Measurements from ENCODE around the gene CCR6. TPM values are rescaled to one million over a fixed set of nuclear protein-coding genes. Genes with fewer than 3 reads are reported as not detected.

Gene CCR6
- total and polyA plus RNA-seq, 2 of the 13 experiments (the other 11 are each of a cell fraction or from before 2014, with no cell fraction given) = 4.5 to 8.7 TPM

GRCh38 chr6:167140589-167141474, 17.9 kb downstream of the CCR6 start (continued):
- no peak for TF ChIP-seq ZFP41 (CRISPR knock-in tag; IDR thresholded peaks at IDR 0.05; ENCODE audit: borderline replicate concordance)
- no peak for TF ChIP-seq KIAA2018 (CRISPR knock-in tag; IDR thresholded peaks at IDR 0.05; ENCODE audit: borderline replicate concordance)
- peak; percentile 88; the same call in 1 of the 2 replicates for TF ChIP-seq MTA1 (CRISPR knock-in tag; IDR thresholded peaks at IDR 0.05; ENCODE audit: borderline replicate concordance)
- peak; percentile 80 for TF ChIP-seq MED1 (CRISPR knock-in tag; IDR thresholded peaks at IDR 0.05)
- no peak for TF ChIP-seq SOX6 (IDR thresholded peaks at IDR 0.05)
- no peak; the same call in none of the 2 replicates for TF ChIP-seq SOX6 (CRISPR knock-in tag; IDR thresholded peaks at IDR 0.05)
- no peak for TF ChIP-seq CAMTA2 (CRISPR knock-in tag; IDR thresholded peaks at IDR 0.05; ENCODE audit: borderline replicate concordance)
- TF ChIP-seq ZNF619 (CRISPR knock-in tag; IDR thresholded peaks at IDR 0.05) = no peak
- peak; percentile 75 for TF ChIP-seq CEBPB (IDR thresholded peaks at IDR 0.05; ENCODE audit: borderline replicate concordance, low read depth, low read length)
- no peak for TF ChIP-seq KLF12 (CRISPR knock-in tag; IDR thresholded peaks at IDR 0.05; ENCODE audit: borderline replicate concordance)
- no peak for TF ChIP-seq AFF4 (CRISPR knock-in tag; IDR thresholded peaks at IDR 0.05)
- TF ChIP-seq PBX2 (CRISPR knock-in tag; IDR thresholded peaks at IDR 0.05) = no peak

All from HepG2 (cell line).